Lower lobe of right lung (tissue), 2 donors: Measurements from ENCODE around the gene SMG9. TPM values are rescaled to one million over a fixed set of nuclear protein-coding genes. Genes with fewer than 3 reads are reported as not detected.

Experiments
- ATAC-seq, 2 donors: fragments of 200-7000 bp; cut with Tn5 transposase; one replicate each; pipeline ENCODE4 v1.9.1; 2020 to 2022; ENCODE audit warnings: mild to moderate bottlenecking in 2 of 2, moderate library complexity in 2 of 2
- DNase-seq: peaks from one replicate; pipeline ENCODE4 v3.0.0-alpha.2; 2020
- H3K27ac ChIP-seq: fragments of 200-600 bp; one replicate; pipeline ENCODE4 v1.8.0; 2022
- H3K27me3 ChIP-seq: fragments of 200-600 bp; one replicate; pipeline ENCODE4 v1.8.0; 2022; ENCODE audit warnings: low read depth
- H3K36me3 ChIP-seq: fragments of 200-600 bp; one replicate; pipeline ENCODE4 v1.8.0; 2022; ENCODE audit warnings: mild to moderate bottlenecking
- H3K4me1 ChIP-seq: fragments of 200-600 bp; one replicate; pipeline ENCODE4 v1.8.0; 2022
- H3K4me3 ChIP-seq: fragments of 200-600 bp; one replicate; pipeline ENCODE4 v1.8.0; 2022; ENCODE audit warnings: mild to moderate bottlenecking
- H3K9me3 ChIP-seq: fragments of 200-600 bp; one replicate; pipeline ENCODE4 v1.8.0; 2022
- CTCF ChIP-seq: fragments of 200-600 bp; IDR thresholded peaks from one replicate; pipeline ENCODE4 v1.8.0; 2022; ENCODE audit warnings: antibody characterized with exemption, mild to moderate bottlenecking
- intact Hi-C: fragments of 100-400 bp; cut with DNase I; formaldehyde crosslinking; loops from one replicate; pipeline ENCODE4 v1.11.0; 2022
- total RNA-seq: library from RNA; stranded (reverse); fragmentation: NEBNext Ultra II Directional; extraction: Animal tissue kit (Norgen Biotek cat#: 25700); gene quantifications from one replicate; pipeline ENCODE4 v1.2.1, GENCODE V29; 2021
- donor health status: DM: no; HTN: yes; CAD: no; lungs with severe emphysema.

The SMG9 gene
- total RNA-seq, 1 donor from 2014 or later = 47.3 TPM

- Histone ChIP-seq H3K4me1 (peaks cover 27% of the 10 kb centered on the region), H3K27me3 (no peaks in the 10 kb centered on the region), H3K36me3 (no peaks in the 10 kb centered on the region), H3K4me3 (no peak overlapping the region), H3K9me3 (no peaks in the 10 kb centered on the region), H3K27ac (no peak overlapping the region)
- TF ChIP-seq CTCF = no peak
- intact Hi-C loops = no loop called here
- ATAC-seq (no peak), DNase-seq (peak; percentile 38)
Measured at GRCh38 chr19:43769256-43769655, 14.5 kb upstream of the SMG9 start.

- Histone ChIP-seq H3K36me3 (no peaks in the 10 kb centered on the region), H3K4me3 (no peak overlapping the region), H3K27ac (no peak overlapping the region), H3K9me3 (no peaks in the 10 kb centered on the region), H3K27me3 (no peaks in the 10 kb centered on the region), H3K4me1 (peaks cover 33% of the 10 kb centered on the region)
- ATAC-seq (peak; percentile 26 to 52), DNase-seq (peak; percentile 76)
- intact Hi-C loops = no loop called here
- TF ChIP-seq CTCF = no peak
Measured at GRCh38 chr19:43768273-43769050, 13.7 kb upstream of the SMG9 start.

GRCh38 chr19:43767818-43768217 is 13.1 kb upstream of the SMG9 start:
- no peak for ATAC-seq
- DNase-seq = no peak
- TF ChIP-seq CTCF = no peak
- intact Hi-C loops = no loop called here
- Histone ChIP-seq H3K4me1 (peaks cover 36% of the 10 kb centered on the region), H3K27me3 (no peaks in the 10 kb centered on the region), H3K4me3 (no peak overlapping the region), H3K27ac (no peak overlapping the region), H3K9me3 (no peaks in the 10 kb centered on the region), H3K36me3 (no peaks in the 10 kb centered on the region)

GRCh38 chr19:43767316-43767715 is 12.6 kb upstream of the SMG9 start:
- DNase-seq (no peak), ATAC-seq (no peak)
- intact Hi-C loops = no loop called here
- no peaks in the 10 kb centered on the region for H3K27me3 ChIP-seq
- TF ChIP-seq CTCF = no peak
- H3K4me3 ChIP-seq = no peak overlapping the region
- peaks cover 36% of the 10 kb centered on the region for H3K4me1 ChIP-seq
- H3K27ac ChIP-seq = no peak overlapping the region
- no peaks in the 10 kb centered on the region for H3K9me3 ChIP-seq
- H3K36me3 ChIP-seq = no peaks in the 10 kb centered on the region

GRCh38 chr19:43766755-43767043 is 11.9 kb upstream of the SMG9 start:
- ATAC-seq = no peak
- intact Hi-C loops = no loop called here
- Histone ChIP-seq H3K36me3 (no peaks in the 10 kb centered on the region), H3K9me3 (no peaks in the 10 kb centered on the region), H3K27ac (no peak overlapping the region), H3K4me3 (no peak overlapping the region), H3K27me3 (no peaks in the 10 kb centered on the region), H3K4me1 (peaks cover 36% of the 10 kb centered on the region)
- no peak for DNase-seq
- no peak for TF ChIP-seq CTCF
